GM12891 (cell line): ENCODE measurements around the gene RRBP1.

Source experiments
- DNase-seq: peaks from one replicate; pipeline ENCODE4 v3.0.0; 2011; ENCODE audit warnings: low spot score; ENCODE audit not compliant: insufficient read length
- FAIRE-seq: peaks from 2 replicates; lab custom pipeline; 2011; peaks lifted over from hg19 to GRCh38; lab: Jason Lieb, UNC
- PAX5 ChIP-seq: IDR thresholded peaks from 2 replicates; pipeline ENCODE4 v1.6.1; 2011; ENCODE audit warnings: low read length, moderate library complexity, mild to moderate bottlenecking; ENCODE audit not compliant: insufficient read depth, severe bottlenecking
- POLR2A ChIP-seq: IDR thresholded peaks from 2 replicates; pipeline ENCODE4 v1.6.1; 2011; ENCODE audit warnings: low read depth, low read length, control low read depth
- POLR2AphosphoS5 ChIP-seq: IDR thresholded peaks from 2 replicates; pipeline ENCODE4 v1.6.1; 2011; ENCODE audit warnings: low read depth, low read length, control low read depth
- POU2F2 ChIP-seq: IDR thresholded peaks from 2 replicates; pipeline ENCODE4 v1.6.1; 2011; ENCODE audit warnings: low read depth, mild to moderate bottlenecking, control low read depth, low read length, moderate library complexity
- SPI1 ChIP-seq: IDR thresholded peaks from 2 replicates; pipeline ENCODE4 v1.6.1; 2011; ENCODE audit warnings: low read depth, low read length, control low read depth
- TAF1 ChIP-seq: IDR thresholded peaks from 2 replicates; pipeline ENCODE4 v1.6.1; 2011; ENCODE audit warnings: low read depth, low read length, control low read depth

Gene RRBP1

DNA sequence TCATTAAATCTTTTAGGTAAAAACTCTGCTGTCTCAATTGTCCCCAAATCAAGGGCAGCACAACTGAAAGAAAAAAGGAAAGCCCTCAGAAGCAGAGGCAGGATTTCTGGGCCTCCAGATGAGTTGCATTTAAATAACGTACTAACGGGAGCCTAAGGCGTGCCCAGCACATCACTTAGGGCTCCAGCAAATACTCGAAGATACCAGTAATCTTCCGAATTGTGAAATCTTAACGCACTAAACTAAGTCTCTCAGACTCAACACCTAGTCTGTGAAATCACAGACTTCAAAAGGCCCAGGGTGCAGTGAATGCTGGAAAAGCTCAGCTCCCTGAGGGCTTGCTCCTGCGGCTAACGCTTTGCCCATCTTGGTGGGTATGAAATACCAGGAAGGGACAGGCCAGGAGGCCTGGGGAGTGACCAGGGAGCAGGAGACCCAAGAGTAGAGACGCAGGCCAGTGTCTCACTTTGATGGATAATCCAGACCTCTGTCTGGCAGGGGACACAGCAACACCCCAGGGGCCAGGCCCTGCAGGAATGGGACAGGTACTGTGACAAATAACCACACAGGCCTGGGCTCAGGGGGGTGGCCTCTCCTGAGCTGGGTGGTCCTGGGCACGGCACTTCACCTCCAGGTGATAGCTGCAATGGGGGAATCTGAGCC, 36.4 kb downstream of the RRBP1 start:
- TF ChIP-seq POU2F2 (no peak), POLR2AphosphoS5 (no peak), PAX5 (no peak)
- no peak for DNase-seq
- no peak for FAIRE-seq

- DNase-seq (no peak), FAIRE-seq (no peak)
- TF ChIP-seq POLR2A (no peak), POU2F2 (no peak), TAF1 (no peak), POLR2AphosphoS5 (no peak), PAX5 (no peak), SPI1 (no peak)
Observed at GRCh38 chr20:17645010-17645409, 37.0 kb downstream of the RRBP1 start.

DNA sequence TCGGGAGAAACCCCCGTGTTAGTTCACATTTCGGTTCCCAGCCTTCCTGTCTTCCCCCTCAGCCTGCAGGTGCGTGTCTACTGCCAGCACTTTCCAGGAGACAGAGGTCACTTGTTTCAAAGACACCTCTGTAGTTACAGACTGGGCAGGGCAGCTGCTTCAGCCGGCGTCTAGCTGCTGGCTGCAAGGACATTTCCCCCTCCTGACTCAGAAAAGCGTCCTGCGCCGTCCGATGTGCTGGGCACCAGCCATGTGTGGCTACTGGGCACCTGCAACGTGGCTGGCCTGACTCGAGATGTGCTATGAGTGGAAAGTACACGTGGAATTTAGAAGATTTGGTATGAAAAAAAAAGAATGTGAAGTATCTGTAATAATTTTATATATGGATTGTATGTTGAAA, 37.6 kb downstream of the RRBP1 start:
- DNase-seq (no peak), FAIRE-seq (no peak)
- TF ChIP-seq SPI1 (no peak), PAX5 (no peak), TAF1 (no peak), POU2F2 (no peak), POLR2AphosphoS5 (no peak), POLR2A (no peak)

DNA sequence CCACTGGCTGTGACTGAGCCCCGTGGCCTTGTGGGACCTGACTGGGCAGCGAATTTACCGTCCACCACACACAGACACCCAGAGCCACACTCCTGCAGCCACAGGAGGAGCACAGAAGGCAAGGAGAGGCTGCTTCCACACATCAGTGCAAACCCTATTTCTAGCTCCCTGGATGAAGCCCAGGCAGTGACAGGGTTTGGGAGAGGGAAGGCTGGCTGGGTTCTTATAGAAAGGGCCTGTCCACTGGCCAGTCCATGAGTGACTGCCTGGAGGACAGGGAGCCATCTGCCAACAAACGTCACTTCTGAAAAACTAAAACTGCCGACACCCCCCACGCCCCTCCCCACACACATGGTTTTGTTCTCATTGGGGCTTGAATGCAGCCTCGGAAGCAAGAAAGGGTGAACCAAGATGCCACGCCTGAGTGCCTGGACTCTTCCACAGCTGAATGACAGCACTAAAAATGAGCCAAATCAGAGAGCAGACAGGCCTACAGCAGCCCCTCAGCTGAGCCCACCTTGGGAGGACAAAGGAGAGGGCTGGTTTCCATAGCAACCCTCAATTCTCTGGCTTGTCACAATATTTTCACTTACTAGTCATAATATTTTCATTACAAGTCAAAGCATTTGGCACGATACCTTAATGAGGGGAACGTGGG, 38.4 kb downstream of the RRBP1 start:
- no peak for FAIRE-seq
- TF ChIP-seq PAX5 = no peak

GRCh38 chr20:17642404-17643269, 39.4 kb downstream of the RRBP1 start:
- no peak for DNase-seq
- TF ChIP-seq SPI1 = no peak
- no peak for TF ChIP-seq POU2F2
- no peak for TF ChIP-seq POLR2AphosphoS5
- no peak for FAIRE-seq

More for the DNA sequence above, 38.4 kb downstream of the RRBP1 start:
- no peak for DNase-seq

GRCh38 chr20:17641993-17642392, 40.0 kb downstream of the RRBP1 start:
- FAIRE-seq (no peak), DNase-seq (no peak)
- TF ChIP-seq TAF1 (no peak), POU2F2 (no peak), SPI1 (no peak), PAX5 (no peak), POLR2AphosphoS5 (no peak), POLR2A (no peak)

DNA sequence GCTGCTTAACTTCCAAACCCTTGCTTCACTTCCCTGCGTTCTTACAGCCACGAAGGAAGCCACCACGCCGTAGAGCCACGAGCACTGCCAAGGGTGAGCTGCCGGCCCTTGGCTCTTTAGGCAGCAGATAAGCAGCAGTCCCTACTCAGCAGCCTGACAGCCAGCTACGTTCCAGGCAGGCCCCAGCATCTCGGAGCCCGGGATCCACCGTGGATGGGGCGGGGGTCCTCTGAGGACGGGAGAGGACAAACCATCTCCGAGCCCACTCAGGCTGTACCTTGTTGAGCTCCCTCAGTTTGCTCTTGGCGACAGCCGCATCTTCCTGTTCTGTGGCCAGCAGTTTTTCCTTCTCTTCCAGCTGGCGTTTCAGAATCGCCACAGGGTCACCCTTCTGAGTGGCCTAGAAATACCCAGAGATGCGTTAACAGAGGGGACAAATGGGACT, 40.5 kb downstream of the RRBP1 start:
- no peak for TF ChIP-seq PAX5
- TF ChIP-seq SPI1 = no peak
- no peak for TF ChIP-seq POLR2A
- TF ChIP-seq TAF1 = no peak
- no peak for TF ChIP-seq POLR2AphosphoS5
- no peak for TF ChIP-seq POU2F2
- FAIRE-seq (no peak), DNase-seq (no peak)

DNA sequence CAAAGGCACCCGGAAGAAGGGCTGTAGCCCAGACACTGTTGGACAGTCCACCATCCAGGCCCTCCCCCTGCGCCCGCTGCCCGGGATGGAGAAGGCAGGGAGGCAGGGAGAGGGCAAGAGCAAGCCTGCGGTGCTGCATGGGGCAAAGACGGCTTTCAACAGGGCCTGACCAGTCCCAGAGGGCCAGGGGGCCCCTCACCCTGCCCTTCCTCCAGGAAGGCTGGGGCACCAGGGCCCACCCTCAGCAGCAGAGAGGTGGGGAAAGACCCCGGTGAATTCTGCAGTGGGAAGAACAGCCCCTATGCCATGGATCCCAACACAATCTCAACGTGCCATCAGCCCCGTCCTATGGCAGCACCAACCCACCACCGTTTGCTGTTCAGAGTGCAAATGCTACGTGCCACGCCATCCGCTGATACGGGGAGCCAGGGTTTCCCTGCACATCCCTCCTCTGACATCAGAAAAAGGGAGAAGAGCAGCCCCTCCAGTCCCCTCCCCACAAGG, 41.1 kb downstream of the RRBP1 start:
- TF ChIP-seq POLR2AphosphoS5 (no peak), SPI1 (no peak), POLR2A (no peak), TAF1 (no peak), PAX5 (no peak), POU2F2 (no peak)
- DNase-seq (no peak), FAIRE-seq (no peak)

DNA sequence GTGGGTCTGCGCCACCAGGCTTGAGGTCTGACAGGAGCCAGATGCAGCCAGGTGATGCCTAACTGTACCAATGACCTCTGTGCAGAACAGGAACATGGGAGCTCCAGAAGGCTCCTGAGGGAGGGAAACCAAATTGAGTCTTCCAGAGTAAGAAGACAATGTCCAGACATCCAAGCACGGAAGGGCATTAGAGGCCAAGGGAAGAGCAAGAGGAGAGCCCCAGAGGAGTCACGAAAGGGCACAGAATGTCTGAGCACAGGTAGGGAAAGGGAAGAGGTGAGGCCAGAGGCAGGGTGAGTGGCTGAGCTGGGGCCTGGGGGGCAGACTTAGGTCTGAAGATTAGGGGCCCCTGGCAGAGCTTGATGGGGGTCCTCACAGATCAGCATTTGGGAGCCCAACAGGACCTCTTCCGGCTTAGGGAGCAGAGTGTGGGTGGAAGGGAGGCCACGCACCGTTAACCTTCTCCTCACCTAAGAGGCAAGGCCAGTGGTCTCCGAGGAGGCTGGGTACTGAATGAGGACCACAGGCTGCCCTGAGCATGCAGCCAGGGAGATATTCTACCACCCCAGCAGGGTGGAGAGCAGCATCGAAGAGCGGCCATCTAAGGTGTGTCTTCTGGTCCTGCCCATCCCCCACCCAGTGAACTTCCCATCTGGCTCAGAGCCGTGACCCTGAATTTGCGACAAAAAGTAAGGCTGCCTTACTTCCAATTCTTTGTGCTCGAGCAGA, 41.7 kb downstream of the RRBP1 start:
- no peak for DNase-seq
- FAIRE-seq = no peak
- TF ChIP-seq SPI1 = no peak
- no peak for TF ChIP-seq POLR2A
- TF ChIP-seq PAX5 = no peak
- TF ChIP-seq TAF1 = no peak
- TF ChIP-seq POU2F2 = no peak
- TF ChIP-seq POLR2AphosphoS5 = no peak
